HG02884 (cell line): ENCODE data around the gene GPR61.

Experiments used
- ATAC-seq: cut with Tn5 transposase; IDR thresholded peaks from one replicate; pipeline ENCODE4 v1.9.1; 2021; ENCODE audit warnings: mild to moderate bottlenecking, moderate library complexity; ENCODE audit not compliant: unreplicated experiment

The GPR61 gene

GRCh38 chr1:109539676-109540075, at the start of gene GPR61:
GPR61 (plus strand) TSS chr1:109539872; CDS start chr1:109543023, 3,151 bp downstream.
- ATAC-seq, result no peak

- no peak for ATAC-seq
Measured at GRCh38 chr1:109490029-109490933, 49.4 kb upstream of the GPR61 start.

- ATAC-seq, result no peak
Measured at GRCh38 chr1:109490934-109491302, 48.8 kb upstream of the GPR61 start.

- no peak for ATAC-seq
Measured at GRCh38 chr1:109491372-109491771, 48.3 kb upstream of the GPR61 start.

GRCh38 chr1:109492779-109493178, 46.9 kb upstream of the GPR61 start:
- no peak for ATAC-seq

- no peak for ATAC-seq
Measured at GRCh38 chr1:109493227-109493626, 46.4 kb upstream of the GPR61 start.

- peak; percentile 92 for ATAC-seq
Measured at GRCh38 chr1:109493805-109494539, 45.7 kb upstream of the GPR61 start, which contains the start of gene CYB561D1. CYB561D1 (plus strand) TSS chr1:109494094; CDS start chr1:109494140, 46 bp downstream.

- ATAC-seq, result no peak
Measured at GRCh38 chr1:109495738-109496137, 43.9 kb upstream of the GPR61 start.

GRCh38 chr1:109497449-109498160, 42.1 kb upstream of the GPR61 start:
- ATAC-seq, result no peak

- ATAC-seq, result no peak
Measured at GRCh38 chr1:109498161-109498801, 41.4 kb upstream of the GPR61 start.

- no peak for ATAC-seq
Measured at GRCh38 chr1:109499081-109499480, 40.6 kb upstream of the GPR61 start.

- ATAC-seq, result no peak
Measured at GRCh38 chr1:109499661-109500536, 39.8 kb upstream of the GPR61 start.

GRCh38 chr1:109500941-109501381, 38.7 kb upstream of the GPR61 start:
- ATAC-seq, result no peak

- no peak for ATAC-seq
Measured at GRCh38 chr1:109501644-109502363, 37.9 kb upstream of the GPR61 start.

GRCh38 chr1:109502364-109502851, 37.3 kb upstream of the GPR61 start:
- no peak for ATAC-seq

- no peak for ATAC-seq
Measured at GRCh38 chr1:109503935-109504334, 35.7 kb upstream of the GPR61 start.

GRCh38 chr1:109504974-109505373, 34.7 kb upstream of the GPR61 start:
- no peak for ATAC-seq

- no peak for ATAC-seq
Measured at GRCh38 chr1:109508001-109508872, 31.4 kb upstream of the GPR61 start.
